Adrenal gland (tissue), 5 donors: ENCODE data around the gene FAM98B.

Source experiments
- POLR2A ChIP-seq, 2 donors: fragments of 450-650 bp; IDR thresholded peaks; one replicate each; pipeline ENCODE4 v1.6.1; 2017; ENCODE audit warnings: antibody characterized with exemption in 2 of 2, mild to moderate bottlenecking in 2 of 2, moderate library complexity in 1 of 2
- TF ChIP-seq, protein P1 (sequence below), 6 experiments: fragments of 450-650 bp in 4 of 6; fragments of 200-600 bp in 2 of 6; sonication (generic) in 1 of 6; IDR thresholded peaks; 1 replicate in 5 of 6; 2 replicates in 1 of 6; pipeline versions ENCODE4 v1.5.1 to v1.8.0; 2016 to 2021; ENCODE audit warnings: antibody characterized with exemption in 6 of 6, mild to moderate bottlenecking in 2 of 6, moderate library complexity in 1 of 6
- donor health status: DM: no; HTN: no; CAD: no.

DNA sequence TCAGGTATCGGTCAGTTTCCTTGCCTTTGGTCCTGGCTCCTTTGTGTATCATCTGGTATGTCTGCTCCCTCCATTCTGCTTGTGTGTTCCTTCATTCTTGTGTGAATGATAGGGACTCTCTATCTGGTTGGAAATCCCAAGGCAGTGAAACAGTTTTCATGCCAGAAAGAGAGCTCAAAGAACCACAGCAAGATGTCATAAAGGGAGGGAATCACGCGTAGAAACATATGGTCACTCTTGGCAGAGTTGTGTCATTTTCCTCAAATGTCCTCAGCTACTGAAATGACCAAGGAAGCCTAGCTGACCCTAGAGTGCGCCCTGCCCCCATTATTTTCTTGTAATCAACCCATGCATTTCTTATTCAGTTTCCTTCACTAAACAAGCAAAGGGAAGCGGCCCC is 62.7 kb downstream of the FAM98B start:
- TF ChIP-seq, protein P1, sequence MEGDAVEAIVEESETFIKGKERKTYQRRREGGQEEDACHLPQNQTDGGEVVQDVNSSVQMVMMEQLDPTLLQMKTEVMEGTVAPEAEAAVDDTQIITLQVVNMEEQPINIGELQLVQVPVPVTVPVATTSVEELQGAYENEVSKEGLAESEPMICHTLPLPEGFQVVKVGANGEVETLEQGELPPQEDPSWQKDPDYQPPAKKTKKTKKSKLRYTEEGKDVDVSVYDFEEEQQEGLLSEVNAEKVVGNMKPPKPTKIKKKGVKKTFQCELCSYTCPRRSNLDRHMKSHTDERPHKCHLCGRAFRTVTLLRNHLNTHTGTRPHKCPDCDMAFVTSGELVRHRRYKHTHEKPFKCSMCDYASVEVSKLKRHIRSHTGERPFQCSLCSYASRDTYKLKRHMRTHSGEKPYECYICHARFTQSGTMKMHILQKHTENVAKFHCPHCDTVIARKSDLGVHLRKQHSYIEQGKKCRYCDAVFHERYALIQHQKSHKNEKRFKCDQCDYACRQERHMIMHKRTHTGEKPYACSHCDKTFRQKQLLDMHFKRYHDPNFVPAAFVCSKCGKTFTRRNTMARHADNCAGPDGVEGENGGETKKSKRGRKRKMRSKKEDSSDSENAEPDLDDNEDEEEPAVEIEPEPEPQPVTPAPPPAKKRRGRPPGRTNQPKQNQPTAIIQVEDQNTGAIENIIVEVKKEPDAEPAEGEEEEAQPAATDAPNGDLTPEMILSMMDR (IDR thresholded peaks at IDR 0.05) = no peak
- TF ChIP-seq POLR2A (IDR thresholded peaks at IDR 0.05) = no peak
